OCI-LY7 (cell line): Measurements from ENCODE around the gene RAD51B.

Experiments used
- EZH2phosphoT487 ChIP-seq: fragments of 200-600 bp; sonication (generic); IDR thresholded peaks from 2 replicates; pipeline ENCODE4 v1.6.1; 2018; ENCODE audit warnings: low read depth, borderline replicate concordance, mild to moderate bottlenecking, mixed run types, antibody characterized with exemption, low read length, moderate library complexity, mixed read lengths
- TF ChIP-seq, protein P1 (sequence below): fragments of 200-600 bp; sonication (generic); conservative IDR thresholded peaks from 2 replicates; pipeline ENCODE4 v1.5.1; 2014; ENCODE audit warnings: mild to moderate bottlenecking, antibody characterized with exemption, low read length, moderate library complexity, mixed read lengths

DNA sequence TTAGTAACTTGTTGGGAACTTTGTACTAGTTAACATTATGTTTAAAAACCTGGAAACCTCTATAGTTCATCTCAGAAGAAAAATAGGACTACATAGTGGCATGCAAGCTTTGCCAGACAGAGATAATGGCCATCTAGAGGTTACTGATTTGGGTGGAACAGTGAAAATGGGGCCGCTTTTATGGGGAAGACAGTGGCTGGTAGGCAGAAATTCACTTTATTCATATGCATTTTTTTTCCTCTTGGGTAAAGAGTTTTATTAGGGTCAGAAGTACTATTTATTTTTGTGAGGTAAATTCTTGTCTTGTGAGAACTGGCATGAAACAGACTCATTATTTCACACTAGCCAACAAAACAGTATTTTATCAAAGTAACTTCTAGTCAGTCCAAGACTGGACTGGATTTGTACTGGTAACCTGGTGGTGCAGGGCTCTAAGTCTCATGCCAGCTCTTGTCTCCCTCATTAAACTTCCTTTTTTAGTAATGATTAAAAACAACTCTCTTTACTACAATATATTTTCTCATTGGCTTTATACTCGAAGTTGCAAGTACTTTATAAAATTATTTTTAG lies 345.8 kb downstream of the RAD51B start:
- no peak for TF ChIP-seq EZH2phosphoT487
- TF ChIP-seq, protein P1, sequence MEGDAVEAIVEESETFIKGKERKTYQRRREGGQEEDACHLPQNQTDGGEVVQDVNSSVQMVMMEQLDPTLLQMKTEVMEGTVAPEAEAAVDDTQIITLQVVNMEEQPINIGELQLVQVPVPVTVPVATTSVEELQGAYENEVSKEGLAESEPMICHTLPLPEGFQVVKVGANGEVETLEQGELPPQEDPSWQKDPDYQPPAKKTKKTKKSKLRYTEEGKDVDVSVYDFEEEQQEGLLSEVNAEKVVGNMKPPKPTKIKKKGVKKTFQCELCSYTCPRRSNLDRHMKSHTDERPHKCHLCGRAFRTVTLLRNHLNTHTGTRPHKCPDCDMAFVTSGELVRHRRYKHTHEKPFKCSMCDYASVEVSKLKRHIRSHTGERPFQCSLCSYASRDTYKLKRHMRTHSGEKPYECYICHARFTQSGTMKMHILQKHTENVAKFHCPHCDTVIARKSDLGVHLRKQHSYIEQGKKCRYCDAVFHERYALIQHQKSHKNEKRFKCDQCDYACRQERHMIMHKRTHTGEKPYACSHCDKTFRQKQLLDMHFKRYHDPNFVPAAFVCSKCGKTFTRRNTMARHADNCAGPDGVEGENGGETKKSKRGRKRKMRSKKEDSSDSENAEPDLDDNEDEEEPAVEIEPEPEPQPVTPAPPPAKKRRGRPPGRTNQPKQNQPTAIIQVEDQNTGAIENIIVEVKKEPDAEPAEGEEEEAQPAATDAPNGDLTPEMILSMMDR, result no peak
